Subcutaneous preadipocyte (primary cell): ENCODE measurements around the gene TIFAB. TPM values are rescaled to one million over a fixed set of nuclear protein-coding genes. Genes with fewer than 3 reads are reported as not detected.

ENCODE experiments used
- small RNA-seq: library from RNA; depleted of rRNA; stranded (forward); fragments of <200 nt; gene quantifications from one replicate; pipeline ENCODE3, GENCODE V24; 2012
- total RNA-seq: library from RNA; depleted of rRNA; stranded (reverse); fragments of >200 nt; gene quantifications from 2 replicates; pipeline ENCODE4 v1.2.3, GENCODE V29; 2012

The TIFAB gene, protein sequence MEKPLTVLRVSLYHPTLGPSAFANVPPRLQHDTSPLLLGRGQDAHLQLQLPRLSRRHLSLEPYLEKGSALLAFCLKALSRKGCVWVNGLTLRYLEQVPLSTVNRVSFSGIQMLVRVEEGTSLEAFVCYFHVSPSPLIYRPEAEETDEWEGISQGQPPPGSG
- not detected in 2 replicates for total RNA-seq

GRCh38 chr5:135452321-135453030, at the start of gene TIFAB:
TIFAB (minus strand) TSS chr5:135452351; CDS start chr5:135449939, 2,412 bp downstream.

GRCh38 chr5:135447298-135447929, 4.7 kb downstream of the TIFAB start, which contains the start of gene DCANP1:
DCANP1 (minus strand) TSS chr5:135447348; CDS start chr5:135447108, 240 bp downstream.

DNA sequence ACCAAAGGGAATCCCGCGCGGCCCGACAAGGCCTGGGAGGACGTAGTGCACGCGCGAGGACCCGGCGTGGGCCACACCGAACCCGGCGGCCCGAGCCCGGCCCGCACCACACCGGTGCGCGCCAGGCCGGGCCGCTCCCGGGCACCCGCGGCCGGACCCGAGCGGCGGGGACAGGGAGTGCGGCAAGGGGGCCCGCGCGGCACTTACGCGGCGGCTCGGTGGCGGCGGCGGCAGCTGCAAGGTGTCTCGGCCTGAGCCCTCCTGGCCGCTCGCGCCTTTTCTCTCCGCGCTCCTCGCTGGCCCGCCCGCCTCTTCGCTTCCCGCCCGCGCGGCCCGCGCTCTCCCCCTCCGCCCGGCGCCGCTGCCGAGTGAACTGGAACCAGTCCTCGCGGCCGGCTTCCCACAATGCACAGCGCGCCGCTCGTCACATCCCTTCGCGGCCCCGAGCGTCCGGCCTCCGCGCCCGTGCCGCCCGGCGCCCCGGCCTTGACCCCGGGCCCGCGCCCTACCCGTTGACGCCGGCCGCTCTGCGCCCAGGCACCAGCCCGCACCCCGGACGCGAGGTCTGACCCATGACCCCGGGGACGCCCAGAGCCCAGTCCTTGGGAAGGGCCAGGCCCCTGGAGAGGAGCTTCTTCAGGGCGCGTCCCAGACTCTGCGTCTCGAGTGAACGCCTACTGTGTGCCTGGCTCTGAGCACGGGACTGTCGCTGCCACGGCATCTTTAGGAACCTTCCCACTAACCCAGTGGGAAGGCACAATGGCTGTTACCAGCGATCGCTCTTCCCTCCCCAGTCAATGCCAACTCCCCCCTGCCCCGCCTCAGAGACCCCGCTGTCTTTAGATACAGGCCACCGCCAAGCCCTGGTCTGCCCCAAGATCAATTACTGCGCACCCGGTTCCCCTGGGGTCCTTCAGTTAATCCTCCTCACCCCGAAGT, 53.0 kb downstream of the TIFAB start, which contains the start of gene MACROH2A1:
TSS of gene MACROH2A1 (minus strand) at position 377 of the 939 bp plus-strand sequence. CDS start 10,138 bp downstream, outside the sequence.

Small RNAs within 50 kb of the gene (small RNA-seq; reads per million reads assigned to genes)
- gene DCANP1 = not detected

Other genes starting within 250 kb of the TIFAB start
- 137 and 162 TPM in 2 replicates for gene MACROH2A1, start 53.1 kb downstream of the TIFAB start, total RNA-seq
- gene DCANP1, start 5.0 kb downstream of the TIFAB start, total RNA-seq = not detected in 2 replicates
- not detected in 2 replicates for gene NEUROG1, start 83.6 kb upstream of the TIFAB start, total RNA-seq
- under 0.01 and 0.37 TPM in 2 replicates for gene CXCL14, start 126.6 kb upstream of the TIFAB start, total RNA-seq